Lung (tissue), 12 donors: ENCODE results near the gene BATF3. TPM values are rescaled to one million over a fixed set of nuclear protein-coding genes. Genes with fewer than 3 reads are reported as not detected.

Experiments
- ATAC-seq: fragments of 200-7000 bp; cut with Tn5 transposase; one replicate; pipeline ENCODE4 v1.9.1; 2020; ENCODE audit warnings: moderate number of reproducible peaks; ENCODE audit not compliant: insufficient read depth, low FRiP score
- DNase-seq, 3 donors: peaks; one replicate each; pipeline ENCODE4 v3.0.0-alpha.2; 2013 to 2017
- H3K27ac ChIP-seq, 2 donors: one replicate each; pipeline ENCODE4 v1.5.1; 2013; ENCODE audit warnings: mild to moderate bottlenecking in 2 of 2, moderate library complexity in 2 of 2, control low read depth in 1 of 2, inconsistent platforms in 1 of 2, low read depth in 1 of 2, low read length in 1 of 2
- H3K27me3 ChIP-seq, 3 donors: one replicate each; pipeline ENCODE4 v1.5.1; 2013; ENCODE audit warnings: low read length in 2 of 3; ENCODE audit not compliant: control insufficient read depth in 3 of 3, insufficient read depth in 3 of 3
- H3K36me3 ChIP-seq, 4 donors: one replicate each; pipeline ENCODE4 v1.5.1; 2013; ENCODE audit warnings: low read length in 4 of 4, mild to moderate bottlenecking in 1 of 4, moderate library complexity in 1 of 4; ENCODE audit not compliant: control insufficient read depth in 4 of 4, insufficient read depth in 4 of 4
- H3K4me1 ChIP-seq, 5 donors: one replicate each; pipeline ENCODE4 v1.5.1; 2013; ENCODE audit warnings: low read length in 5 of 5, mild to moderate bottlenecking in 2 of 5, moderate library complexity in 1 of 5; ENCODE audit not compliant: control insufficient read depth in 5 of 5, insufficient read depth in 5 of 5
- H3K4me3 ChIP-seq: one replicate; pipeline ENCODE4 v1.5.1; 2013; ENCODE audit warnings: mild to moderate bottlenecking, control low read depth, moderate library complexity
- H3K9ac ChIP-seq, 2 donors: one replicate each; pipeline ENCODE4 v1.5.1; 2013; ENCODE audit warnings: low read length in 2 of 2, control low read depth in 1 of 2; ENCODE audit not compliant: insufficient read depth in 1 of 2
- H3K9me3 ChIP-seq, 4 donors: one replicate each; pipeline ENCODE4 v1.5.1; 2013; ENCODE audit warnings: low read length in 3 of 4, mild to moderate bottlenecking in 1 of 4, moderate library complexity in 1 of 4; ENCODE audit not compliant: control insufficient read depth in 4 of 4, insufficient read depth in 3 of 4
- WGBS, 2 donors: extraction: QIAGEN DNeasy Blood & Tissue Kit; methylation state at CpG; one replicate each; pipeline ENCODE4 v1.1.7; 2013; 5-methylcytosine and 5-hydroxymethylcytosine counted together
- polyA plus RNA-seq, 2 donors: library from polyadenylated mRNA; stranded (reverse); fragments of 200-250 nt; gene quantifications; one replicate each; pipeline ENCODE4 v1.2.1, GENCODE V29; 2013
- total RNA-seq, 2 donors: library from RNA; depleted of rRNA in 1 of 2; stranded (reverse); fragments of >200 nt in 1 of 2; gene quantifications; one replicate each; pipeline ENCODE4 v1.2.1, GENCODE V29; 2014 to 2021
- TF ChIP-seq, protein P1 (sequence below): IDR thresholded peaks from 2 replicates; pipeline ENCODE4 v1.5.1; 2012; ENCODE audit warnings: mild to moderate bottlenecking; ENCODE audit errors: control extremely low read depth, extremely low read depth
- donor health status: control.
- donor health status: control.
- donor health status: Bipolar disorder and iron deficiency.
- donor health status: healthy.
- donor health status: DM: yes; HTN: yes; CAD: no.

The BATF3 gene
- total and polyA plus RNA-seq, 4 donors, result 2.4 to 24.6 (median 10.1) TPM

DNA sequence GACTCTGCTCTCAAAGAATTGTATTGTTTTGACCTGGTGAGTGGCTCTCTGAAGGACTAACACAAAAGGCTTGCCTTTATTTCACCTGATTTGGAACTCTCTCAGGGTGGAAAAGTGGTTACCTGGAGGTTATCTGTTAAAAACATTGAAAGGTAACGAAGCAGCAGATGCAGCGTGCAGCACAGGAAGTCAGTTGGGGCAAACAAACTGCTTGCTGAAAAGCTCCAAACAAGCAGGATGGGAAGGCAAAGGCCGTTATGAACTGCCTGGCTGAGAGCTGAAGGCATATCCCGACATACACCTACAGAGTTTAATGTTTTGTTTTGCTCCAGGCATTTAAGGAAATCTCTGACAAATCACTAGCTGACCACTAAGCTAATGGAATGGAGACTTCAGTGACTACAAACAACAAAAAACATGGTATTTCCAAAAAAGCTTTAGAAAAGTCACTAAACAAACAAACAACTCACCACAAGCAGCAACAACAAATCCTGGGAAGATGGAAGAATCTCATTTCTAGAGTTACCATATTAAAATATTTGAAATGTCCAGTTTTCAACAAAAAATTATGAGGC lies 44.3 kb upstream of the BATF3 start:
- Histone ChIP-seq H3K9me3 (peaks cover 0 to 2% (median 0%) of the 10 kb centered on the region in 4 donors), H3K36me3 (peaks cover 0 to 11% (median 1%) of the 10 kb centered on the region in 4 donors), H3K9ac (no peak overlapping the region), H3K4me1 (no peaks in the 10 kb centered on the region), H3K27me3 (no peaks in the 10 kb centered on the region), H3K27ac (no peak overlapping the region), H3K4me3 (no peak overlapping the region)
- TF ChIP-seq, protein P1, sequence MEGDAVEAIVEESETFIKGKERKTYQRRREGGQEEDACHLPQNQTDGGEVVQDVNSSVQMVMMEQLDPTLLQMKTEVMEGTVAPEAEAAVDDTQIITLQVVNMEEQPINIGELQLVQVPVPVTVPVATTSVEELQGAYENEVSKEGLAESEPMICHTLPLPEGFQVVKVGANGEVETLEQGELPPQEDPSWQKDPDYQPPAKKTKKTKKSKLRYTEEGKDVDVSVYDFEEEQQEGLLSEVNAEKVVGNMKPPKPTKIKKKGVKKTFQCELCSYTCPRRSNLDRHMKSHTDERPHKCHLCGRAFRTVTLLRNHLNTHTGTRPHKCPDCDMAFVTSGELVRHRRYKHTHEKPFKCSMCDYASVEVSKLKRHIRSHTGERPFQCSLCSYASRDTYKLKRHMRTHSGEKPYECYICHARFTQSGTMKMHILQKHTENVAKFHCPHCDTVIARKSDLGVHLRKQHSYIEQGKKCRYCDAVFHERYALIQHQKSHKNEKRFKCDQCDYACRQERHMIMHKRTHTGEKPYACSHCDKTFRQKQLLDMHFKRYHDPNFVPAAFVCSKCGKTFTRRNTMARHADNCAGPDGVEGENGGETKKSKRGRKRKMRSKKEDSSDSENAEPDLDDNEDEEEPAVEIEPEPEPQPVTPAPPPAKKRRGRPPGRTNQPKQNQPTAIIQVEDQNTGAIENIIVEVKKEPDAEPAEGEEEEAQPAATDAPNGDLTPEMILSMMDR, result no peak
- ATAC-seq (no peak), DNase-seq (no peak)
- WGBS, 2 donors, result 83 to 84% methylated on average over 4 of the region's 4 CpGs

DNA sequence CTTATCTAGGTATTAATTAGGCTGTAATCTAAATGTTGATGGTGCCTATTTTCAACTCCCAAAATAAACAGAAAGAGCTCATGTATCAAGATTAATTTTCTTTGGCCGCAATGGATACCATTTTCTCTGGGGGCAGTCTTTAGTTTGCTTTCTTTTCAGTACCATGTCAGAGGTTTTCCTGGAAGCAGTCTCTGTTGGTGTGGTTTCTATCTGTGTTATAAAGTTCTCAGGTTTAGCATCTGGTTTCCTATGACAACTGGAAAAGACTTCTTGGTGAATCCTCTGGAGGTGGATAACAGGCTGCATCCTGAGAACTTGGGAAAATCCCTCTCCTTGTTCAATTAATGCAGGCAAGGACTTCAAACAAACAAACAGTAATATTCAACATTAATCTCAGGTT lies 38.7 kb upstream of the BATF3 start:
- H3K36me3 ChIP-seq, result peaks cover 0 to 7% (median 0%) of the 10 kb centered on the region in 4 donors
- DNase-seq (no peak), ATAC-seq (no peak)
- WGBS, 2 donors, result 77 to 97% methylated on average over 1 of the region's 1 CpG
- no peaks in the 10 kb centered on the region for H3K9me3 ChIP-seq
- no peaks in the 10 kb centered on the region for H3K27me3 ChIP-seq
- H3K9ac ChIP-seq, result no peak overlapping the region
- H3K27ac ChIP-seq, result no peak overlapping the region
- peaks cover 0 to 11% (median 0%) of the 10 kb centered on the region in 5 donors for H3K4me1 ChIP-seq
- TF ChIP-seq, protein P1, result no peak
- no peak overlapping the region for H3K4me3 ChIP-seq

DNA sequence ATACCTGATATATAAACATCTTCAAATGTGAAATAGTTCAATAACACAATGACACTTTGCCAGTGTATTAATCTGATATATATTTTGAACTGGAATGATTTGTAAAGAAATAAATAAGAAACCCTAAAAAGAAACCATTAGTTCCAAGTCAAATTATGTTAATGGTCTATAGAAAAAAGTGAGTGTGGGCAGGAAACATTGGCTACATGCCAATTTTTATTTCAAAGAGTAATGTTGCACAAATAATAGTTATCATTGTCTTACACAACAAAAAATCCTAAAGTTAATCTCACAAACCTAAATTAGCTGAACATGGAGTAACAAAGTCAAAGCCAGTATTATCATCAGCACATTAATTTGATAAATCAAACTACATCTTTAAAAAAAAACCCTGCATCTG lies 37.9 kb upstream of the BATF3 start:
- DNase-seq (peak in 1 of 3 donors; percentile 13), ATAC-seq (no peak)
- Histone ChIP-seq H3K36me3 (peaks cover 0 to 7% (median 0%) of the 10 kb centered on the region in 4 donors), H3K9ac (no peak overlapping the region), H3K9me3 (no peaks in the 10 kb centered on the region), H3K27ac (no peak overlapping the region), H3K4me3 (no peak overlapping the region), H3K27me3 (no peaks in the 10 kb centered on the region), H3K4me1 (peaks cover 0 to 11% (median 0%) of the 10 kb centered on the region in 5 donors)
- TF ChIP-seq, protein P1, result no peak

DNA sequence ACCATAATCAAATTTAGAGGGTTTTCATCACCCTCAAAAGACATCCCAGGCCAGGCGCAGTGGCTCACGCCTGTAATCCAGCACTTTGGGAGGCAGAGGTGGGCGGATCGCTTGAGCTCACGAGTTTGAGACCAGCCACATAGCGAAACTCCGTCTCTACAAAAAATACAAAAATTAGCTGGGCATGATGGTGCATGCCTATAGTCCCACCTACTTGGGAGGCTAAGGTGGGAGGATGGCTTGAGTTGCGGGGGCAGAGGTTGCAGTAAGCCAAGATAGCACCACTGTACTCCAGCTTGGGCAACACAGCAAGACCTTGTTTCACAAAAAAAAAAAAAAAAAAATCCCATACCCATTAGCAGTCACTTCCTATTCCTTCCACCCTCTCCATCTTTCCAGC lies 33.5 kb upstream of the BATF3 start:
- Histone ChIP-seq H3K9me3 (no peaks in the 10 kb centered on the region), H3K27ac (no peak overlapping the region), H3K4me1 (peaks cover 0 to 6% (median 0%) of the 10 kb centered on the region in 5 donors), H3K27me3 (no peaks in the 10 kb centered on the region), H3K36me3 (peaks cover 0 to 2% (median 0%) of the 10 kb centered on the region in 4 donors), H3K4me3 (no peak overlapping the region), H3K9ac (no peak overlapping the region)
- no peak for DNase-seq
- ATAC-seq, result no peak
- TF ChIP-seq, protein P1, result no peak
- WGBS, 2 donors, result 97% methylated on average over 8 of the region's 8 CpGs
